Endothelial cell of umbilical vein (primary cell): ENCODE data around the gene PANX2. TPM values are rescaled to one million over a fixed set of nuclear protein-coding genes. Genes with fewer than 3 reads are reported as not detected.

Source experiments
- BruUV-seq: library from RNA; stranded (reverse); fragments of 400-500 nt; replicated peaks from 2 replicates; lab custom pipeline; 2021; lab: Mats Ljungman, UMichigan
- CTCF ChIA-PET: fragments of 300-600, 350-600 bp; sonication (Branson Sonifier 250); formaldehyde crosslinking; loops from one replicate; lab custom pipeline; 2021; ENCODE audit warnings: antibody characterized with exemption, inconsistent platforms; lab: Charles Lee
- POLR2A ChIA-PET: fragments of 300-600, 350-600 bp; sonication (Branson Sonifier 250); formaldehyde crosslinking; loops from one replicate; lab custom pipeline; 2021; ENCODE audit warnings: antibody characterized with exemption, inconsistent platforms; lab: Charles Lee
- DNase-seq: peaks from one replicate; pipeline ENCODE4 v3.0.0-alpha.2; 2011; ENCODE audit warnings: low read depth, low spot score
- FAIRE-seq: peaks from 2 replicates; lab custom pipeline; 2011; peaks lifted over from hg19 to GRCh38; lab: Jason Lieb, UNC
- H2AFZ ChIP-seq: 2 replicates; pipeline ENCODE4 v1.6.0; 2012; ENCODE audit warnings: low read depth, low read length, control low read depth, inconsistent platforms
- H3K27ac ChIP-seq: 2 replicates; pipeline ENCODE4 v1.5.1; 2011; ENCODE audit warnings: low read depth, mild to moderate bottlenecking, control low read depth, low read length, moderate library complexity; ENCODE audit not compliant: insufficient read depth
- H3K27me3 ChIP-seq, 2 experiments: 2 replicates each; pipeline versions ENCODE4 v1.6.0 to v1.6.1; 2011; ENCODE audit warnings: low read length in 2 of 2, mixed read lengths in 1 of 2; ENCODE audit not compliant: control insufficient read depth in 2 of 2, insufficient read depth in 2 of 2
- H3K36me3 ChIP-seq, 2 experiments: 2 replicates in 1 of 2; 3 replicates in 1 of 2; pipeline ENCODE4 v1.5.1; 2011; ENCODE audit warnings: low read length in 2 of 2, mild to moderate bottlenecking in 1 of 2, moderate library complexity in 1 of 2; ENCODE audit not compliant: control insufficient read depth in 2 of 2, insufficient read depth in 2 of 2; ENCODE audit errors: extremely low read depth in 1 of 2
- H3K4me1 ChIP-seq: 3 replicates; pipeline ENCODE4 v1.5.1; 2011; ENCODE audit warnings: mild to moderate bottlenecking, low read length; ENCODE audit not compliant: control insufficient read depth, insufficient read depth; ENCODE audit errors: extremely low read depth
- H3K4me2 ChIP-seq: 2 replicates; pipeline ENCODE4 v1.6.1; 2011; ENCODE audit warnings: low read length, control low read depth, mixed read lengths; ENCODE audit not compliant: insufficient read depth
- H3K4me3 ChIP-seq, 3 experiments: fragments of 200-600 bp in 1 of 3; sonication (generic), shearing (Covaris generic) in 1 of 3; replicated peaks in 1 of 3; 2 replicates each; pipeline ENCODE4 v1.5.1; 2011 to 2016; ENCODE audit warnings: control low read depth in 3 of 3, low read length in 3 of 3, mild to moderate bottlenecking in 2 of 3, inconsistent platforms in 1 of 3, low read depth in 1 of 3, moderate library complexity in 1 of 3; ENCODE audit not compliant: insufficient read depth in 1 of 3
- H3K79me2 ChIP-seq: 2 replicates; pipeline ENCODE4 v1.6.0; 2012; ENCODE audit warnings: low read length, inconsistent platforms; ENCODE audit not compliant: control insufficient read depth, insufficient read depth
- H3K9ac ChIP-seq: replicated peaks from 2 replicates; pipeline ENCODE3; 2011; ENCODE audit warnings: low read length, control low read depth; ENCODE audit not compliant: insufficient read depth; ENCODE audit errors: extremely low read depth
- H3K9me1 ChIP-seq: replicated peaks from 3 replicates; pipeline ENCODE4 v1.6.0; 2011; ENCODE audit warnings: mild to moderate bottlenecking, low read length; ENCODE audit not compliant: control insufficient read depth, insufficient read depth; ENCODE audit errors: extremely low read depth
- H3K9me3 ChIP-seq: replicated peaks from 2 replicates; pipeline ENCODE4 v1.5.1; 2012; ENCODE audit warnings: low read length, inconsistent platforms; ENCODE audit not compliant: control insufficient read depth, insufficient read depth
- H4K20me1 ChIP-seq: replicated peaks from 2 replicates; pipeline ENCODE3; 2011; ENCODE audit warnings: mild to moderate bottlenecking, low read length; ENCODE audit not compliant: control insufficient read depth, insufficient read depth; ENCODE audit errors: extremely low read depth
- EZH2 ChIP-seq: IDR thresholded peaks from 2 replicates; pipeline ENCODE4 v1.6.1; 2012; ENCODE audit warnings: borderline replicate concordance, low read depth, mild to moderate bottlenecking, moderate library complexity, low read length, inconsistent platforms; ENCODE audit not compliant: severe bottlenecking
- FOS ChIP-seq: IDR thresholded peaks from 2 replicates; pipeline ENCODE4 v1.6.1; 2011; ENCODE audit warnings: mild to moderate bottlenecking, low read length, moderate library complexity, borderline replicate concordance; ENCODE audit not compliant: insufficient read depth
- GATA2 ChIP-seq: IDR thresholded peaks from 2 replicates; pipeline ENCODE4 v1.7.0; 2011; ENCODE audit warnings: low read depth, mild to moderate bottlenecking, moderate library complexity, mixed read lengths, low read length; ENCODE audit not compliant: insufficient read length, insufficient read depth
- JUN ChIP-seq: IDR thresholded peaks from 2 replicates; pipeline ENCODE4 v1.6.1; 2011; ENCODE audit warnings: borderline replicate concordance, low read depth; ENCODE audit not compliant: insufficient read length, insufficient read depth
- MYC ChIP-seq: IDR thresholded peaks from one replicate; pipeline ENCODE4 v1.6.1; 2011; ENCODE audit warnings: mild to moderate bottlenecking, low read depth, low read length
- POLR2A ChIP-seq: IDR thresholded peaks from 2 replicates; pipeline ENCODE4 v1.6.1; 2012; ENCODE audit warnings: low read depth, mild to moderate bottlenecking, control low read depth, low read length
- POLR2AphosphoS5 ChIP-seq: IDR thresholded peaks from 2 replicates; pipeline ENCODE4 v1.6.1; 2012; ENCODE audit warnings: low read depth, mild to moderate bottlenecking, control low read depth, low read length, moderate library complexity; ENCODE audit not compliant: insufficient read depth
- dilution Hi-C: fragments of 300-500 bp; cut with MboI; formaldehyde crosslinking; loops from one replicate; pipeline ENCODE4 v1.15.0; 2019; ENCODE audit warnings: low sequenced_read_pairs; ENCODE audit not compliant: extremely low pct_ligation_motif_present
- intact Hi-C: fragments of 100-400 bp; cut with micrococcal nuclease; formaldehyde crosslinking; loops from one replicate; pipeline ENCODE4 v1.10.0; 2022
- polyA plus RNA-seq, 4 experiments: library from polyadenylated mRNA; depleted of rRNA in 3 of 4; stranded (reverse) in 3 of 4; unstranded in 1 of 4; fragments of >200 nt; gene quantifications; 2 replicates each; pipeline versions ENCODE4 v1.2.1 to v1.2.3, GENCODE V29; 2011 to 2012; ENCODE audit warnings: missing spikeins in 1 of 4
- total RNA-seq: library from RNA; stranded (reverse); gene quantifications from 2 replicates; pipeline ENCODE4 v1.2.3, GENCODE V29; 2021
- TF ChIP-seq, protein P1 (sequence below): IDR thresholded peaks from 2 replicates; pipeline ENCODE4 v1.6.1; 2011; ENCODE audit not compliant: insufficient read depth, insufficient read length
- TF ChIP-seq, protein P2 (sequence below), 2 donors: IDR thresholded peaks; 1 replicate in 1 of 2; 2 replicates in 1 of 2; pipeline ENCODE4 v1.5.1; 2011; ENCODE audit warnings: low read length in 2 of 2, mild to moderate bottlenecking in 2 of 2, moderate library complexity in 2 of 2, control low read depth in 1 of 2, inconsistent platforms in 1 of 2, low read depth in 1 of 2; ENCODE audit not compliant: insufficient read depth in 1 of 2; ENCODE audit errors: extremely low read depth in 1 of 2

PANX2 gene
- total and polyA plus RNA-seq, 2 donors (not counting 3 experiments of a cell fraction or from before 2014, with no cell fraction given) = 2.5 to 5.1 TPM

DNA sequence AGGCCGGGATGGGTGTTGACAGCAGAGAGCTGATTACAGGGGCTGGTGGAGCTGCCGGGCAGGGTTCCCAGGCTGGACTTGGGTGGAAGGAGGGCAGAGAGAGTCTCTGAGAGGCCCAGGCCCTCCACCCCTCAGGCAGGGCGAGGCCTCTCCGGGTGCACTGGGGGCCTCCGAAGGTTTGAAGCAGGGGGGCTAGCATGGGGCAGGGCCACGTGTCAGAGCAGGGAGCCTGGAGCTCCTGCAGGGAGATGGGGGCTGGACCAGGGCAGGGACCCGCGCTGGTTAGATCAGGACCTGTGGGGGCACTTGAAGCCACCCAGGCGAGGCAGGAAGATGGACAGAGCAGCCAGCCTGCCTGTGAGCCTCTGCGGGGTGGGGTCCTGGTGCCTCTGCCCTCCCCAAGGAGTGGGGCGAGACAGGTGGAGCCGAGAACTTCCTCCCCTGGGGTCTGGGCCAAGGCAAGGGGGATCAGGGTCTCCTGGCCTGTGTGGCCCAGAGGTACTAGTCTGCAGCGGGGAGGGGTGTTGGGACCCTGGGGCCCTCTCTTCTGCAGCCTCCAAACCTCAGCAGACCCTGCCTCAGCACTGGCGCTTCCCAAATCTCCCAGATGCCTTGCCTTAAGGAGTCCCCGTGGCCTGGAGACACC lies 911 bp downstream of the PANX2 start:
- BruUV-seq = no TSS peak
- Histone ChIP-seq H3K27ac (no peak overlapping the region), H3K79me2 (no peaks in the 10 kb centered on the region), H3K4me2 (peak overlapping the region; percentile 76), H3K9me1 (no peaks in the 10 kb centered on the region), H4K20me1 (no peaks in the 10 kb centered on the region), H3K4me1 (peaks cover 4% of the 10 kb centered on the region), H3K9me3 (no peaks in the 10 kb centered on the region), H3K27me3 (no peaks in the 10 kb centered on the region), H3K36me3 (no peaks in the 10 kb centered on the region), H2AFZ (no peak overlapping the region), H3K4me3 (peak overlapping the region in 1 of 3 experiments; percentile 33), H3K9ac (no peak overlapping the region)
- dilution Hi-C loops (no loop called here), intact Hi-C loops (no loop called here)
- no peak for DNase-seq
- POLR2A ChIA-PET = no interaction called here
- FAIRE-seq = no peak
- CTCF ChIA-PET = interaction anchor here (1.0 to 1.1 kb wide), 2 partner anchors 23 to 241 kb away, joined by 3 to 4 read pairs; no protein-coding TSS in a partner anchor
- TF ChIP-seq JUN (no peak), POLR2AphosphoS5 (no peak), FOS (no peak), EZH2 (no peak), MYC (no peak), GATA2 (no peak), POLR2A (no peak)
- TF ChIP-seq, protein P1, sequence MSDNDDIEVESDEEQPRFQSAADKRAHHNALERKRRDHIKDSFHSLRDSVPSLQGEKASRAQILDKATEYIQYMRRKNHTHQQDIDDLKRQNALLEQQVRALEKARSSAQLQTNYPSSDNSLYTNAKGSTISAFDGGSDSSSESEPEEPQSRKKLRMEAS = no peak
- TF ChIP-seq, protein P2, sequence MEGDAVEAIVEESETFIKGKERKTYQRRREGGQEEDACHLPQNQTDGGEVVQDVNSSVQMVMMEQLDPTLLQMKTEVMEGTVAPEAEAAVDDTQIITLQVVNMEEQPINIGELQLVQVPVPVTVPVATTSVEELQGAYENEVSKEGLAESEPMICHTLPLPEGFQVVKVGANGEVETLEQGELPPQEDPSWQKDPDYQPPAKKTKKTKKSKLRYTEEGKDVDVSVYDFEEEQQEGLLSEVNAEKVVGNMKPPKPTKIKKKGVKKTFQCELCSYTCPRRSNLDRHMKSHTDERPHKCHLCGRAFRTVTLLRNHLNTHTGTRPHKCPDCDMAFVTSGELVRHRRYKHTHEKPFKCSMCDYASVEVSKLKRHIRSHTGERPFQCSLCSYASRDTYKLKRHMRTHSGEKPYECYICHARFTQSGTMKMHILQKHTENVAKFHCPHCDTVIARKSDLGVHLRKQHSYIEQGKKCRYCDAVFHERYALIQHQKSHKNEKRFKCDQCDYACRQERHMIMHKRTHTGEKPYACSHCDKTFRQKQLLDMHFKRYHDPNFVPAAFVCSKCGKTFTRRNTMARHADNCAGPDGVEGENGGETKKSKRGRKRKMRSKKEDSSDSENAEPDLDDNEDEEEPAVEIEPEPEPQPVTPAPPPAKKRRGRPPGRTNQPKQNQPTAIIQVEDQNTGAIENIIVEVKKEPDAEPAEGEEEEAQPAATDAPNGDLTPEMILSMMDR (IDR thresholded peaks at IDR 0.05; ENCODE audit: extremely low read depth in 1 of 2, insufficient read depth in 1 of 2, low read depth in 1 of 2, low read length in 2 of 2) = no peak
